Measurements from ENCODE around the gene ST3GAL4.
A peak's percentile ranks its signal among the peaks of the same experiment; 100 is the strongest.

Gene ST3GAL4

GRCh38 chr11:126413843-126414405 lies 58.4 kb downstream of the ST3GAL4 start:
- no peak for TF ChIP-seq Cebpa-rat (IDR thresholded peaks at IDR 0.05)

DNA sequence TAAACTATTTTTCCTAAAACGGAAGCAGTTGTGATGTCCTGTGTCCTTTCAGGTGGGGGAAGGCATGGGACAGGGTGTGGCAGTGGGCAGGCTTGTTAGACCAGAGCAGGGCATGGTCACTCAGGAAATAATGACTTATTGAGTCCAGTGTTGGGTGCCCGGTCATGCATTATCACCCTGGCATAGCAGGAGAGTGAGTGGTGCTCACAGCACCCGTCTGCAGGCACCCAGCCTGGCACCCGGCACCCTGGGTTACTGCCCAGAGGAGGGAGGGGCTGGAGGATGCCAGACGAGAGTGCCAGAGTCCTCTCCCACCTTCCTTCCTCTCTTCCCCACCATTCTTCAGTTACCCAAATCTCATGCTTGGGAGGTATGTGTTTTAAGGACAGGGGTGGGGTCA lies 59.1 kb downstream of the ST3GAL4 start:
- TF ChIP-seq Cebpa-rat (IDR thresholded peaks at IDR 0.05), result no peak
- no peak overlapping the region for H3K4me2 ChIP-seq
- no peak overlapping the region for H3K4me3 ChIP-seq
- no peaks in the 10 kb centered on the region for H3K9me3 ChIP-seq (replicated peaks in 1 of 11)
- peaks cover 4 to 55% (median 32%) of the 10 kb centered on the region in 11 experiments; a peak in 21 of 22 replicates for H3K36me3 ChIP-seq
- peaks cover 0 to 33% (median 0%) of the 10 kb centered on the region in 11 experiments; a peak in 5 of 22 replicates for H3K27me3 ChIP-seq
- H3K27ac ChIP-seq, result no peak overlapping the region
- no peak overlapping the region for H3K9ac ChIP-seq
- H4K20me1 ChIP-seq, result peaks cover 0 to 20% (median 0%) of the 10 kb centered on the region in 11 experiments; a peak in 2 of 22 replicates
- H3K4me1 ChIP-seq, result peaks cover 5 to 30% (median 22%) of the 10 kb centered on the region in 10 experiments

More at GRCh38 chr11:126413843-126414405, 58.4 kb downstream of the ST3GAL4 start:
- peaks cover 0 to 23% (median 15%) of the 10 kb centered on the region in 10 experiments; a peak in 14 of 20 replicates for H3K4me1 ChIP-seq
- H3K9me3 ChIP-seq (replicated peaks in 1 of 11), result no peaks in the 10 kb centered on the region
- H3K36me3 ChIP-seq, result peaks cover 10 to 62% (median 38%) of the 10 kb centered on the region in 11 experiments; a peak in 21 of 22 replicates
- H3K9ac ChIP-seq, result no peak overlapping the region
- no peak overlapping the region for H3K27ac ChIP-seq
- peaks cover 0 to 20% (median 0%) of the 10 kb centered on the region in 11 experiments; a peak in 2 of 22 replicates for H4K20me1 ChIP-seq
- no peak overlapping the region for H3K4me3 ChIP-seq
- no peak overlapping the region for H3K4me2 ChIP-seq
- H3K27me3 ChIP-seq, result peaks cover 0 to 32% (median 0%) of the 10 kb centered on the region in 11 experiments; a peak in 5 of 22 replicates

DNA sequence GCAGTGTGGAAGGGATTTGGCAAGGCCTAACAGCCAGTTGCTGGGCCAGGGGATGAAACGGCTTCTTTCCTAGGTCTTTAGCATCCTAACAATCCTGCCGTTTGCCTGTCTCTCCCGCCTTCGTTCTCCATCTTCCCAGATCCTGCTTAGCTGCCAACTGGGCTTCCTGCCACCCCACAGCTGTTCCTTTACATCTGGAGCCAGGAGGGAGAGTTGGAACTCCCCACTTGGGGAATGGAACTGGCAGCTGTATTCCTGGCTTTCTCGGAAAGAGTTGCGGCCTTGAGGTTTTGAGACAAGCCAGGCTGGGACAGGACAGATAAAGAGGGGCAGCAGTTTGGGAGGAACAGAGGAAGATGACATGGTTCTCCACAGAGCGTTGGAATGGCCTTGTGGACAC lies 59.6 kb downstream of the ST3GAL4 start:
- Histone ChIP-seq H3K27ac (no peak overlapping the region), H3K4me3 (no peak overlapping the region), H3K36me3 (peaks cover 2 to 50% (median 27%) of the 10 kb centered on the region in 11 experiments; a peak in 20 of 22 replicates), H3K27me3 (peaks cover 0 to 36% (median 0%) of the 10 kb centered on the region in 11 experiments; a peak in 5 of 22 replicates), H3K4me2 (no peak overlapping the region), H3K4me1 (peaks cover 10 to 35% (median 27%) of the 10 kb centered on the region in 10 experiments), H4K20me1 (peaks cover 0 to 20% (median 0%) of the 10 kb centered on the region in 11 experiments; a peak in 4 of 22 replicates), H3K9me3 (replicated peaks in 1 of 11) (no peaks in the 10 kb centered on the region), H3K9ac (no peak overlapping the region)
- TF ChIP-seq Cebpa-rat (IDR thresholded peaks at IDR 0.05), result no peak

DNA sequence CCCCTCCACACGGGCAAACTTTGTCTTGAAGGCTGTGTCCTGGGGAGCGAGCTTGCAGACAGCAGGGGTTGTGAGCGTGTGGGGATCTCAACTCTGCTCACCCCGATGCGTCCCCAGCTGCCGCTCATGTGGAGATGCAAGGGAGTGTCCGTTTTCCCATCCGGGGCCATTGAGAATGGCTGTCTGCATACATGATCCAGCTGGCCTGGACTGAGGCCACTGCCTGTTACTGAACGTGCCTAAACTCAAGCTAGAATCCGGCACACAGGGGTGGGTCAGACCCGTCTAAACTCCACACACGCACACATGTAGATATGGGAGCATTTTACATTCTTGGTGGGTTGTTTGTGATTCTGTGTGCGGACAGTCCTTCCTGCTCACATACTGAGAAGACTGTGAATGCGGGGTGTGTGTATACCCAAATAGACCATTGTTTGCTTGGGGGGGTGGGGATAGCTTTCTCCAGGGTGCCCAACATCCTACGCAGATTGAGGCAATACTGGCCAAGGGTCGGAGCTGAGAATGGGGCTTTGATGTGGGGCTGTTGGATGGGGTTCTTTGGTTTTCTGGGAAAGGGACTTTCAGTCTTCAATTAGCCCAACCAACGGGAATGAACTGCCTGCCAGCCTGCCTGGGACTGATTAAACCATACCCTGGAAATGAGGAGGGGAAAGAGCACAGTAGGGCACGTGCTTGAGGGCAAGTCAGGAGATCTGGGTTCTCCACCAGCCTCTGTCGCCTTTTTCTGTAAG lies 60.4 kb downstream of the ST3GAL4 start:
- peak overlapping the region in 4 of 11 experiments; percentile 47 to 69 (median 58); a peak in 3 of 22 replicates for H3K27ac ChIP-seq
- H3K4me1 ChIP-seq, result peaks cover 16 to 42% (median 34%) of the 10 kb centered on the region in 10 experiments
- peak overlapping the region; percentile 57 to 81 (median 77); a peak in 21 of 22 replicates for H3K4me2 ChIP-seq
- H3K9me3 ChIP-seq (replicated peaks in 1 of 11), result no peaks in the 10 kb centered on the region
- H3K4me3 ChIP-seq, result peak overlapping the region in 4 of 10 experiments; percentile 45 to 68 (median 59); a peak in 4 of 20 replicates
- peaks cover 0 to 36% (median 0%) of the 10 kb centered on the region in 11 experiments; a peak in 5 of 22 replicates for H3K27me3 ChIP-seq
- peaks cover 0 to 19% (median 0%) of the 10 kb centered on the region in 11 experiments; a peak in 4 of 22 replicates for H4K20me1 ChIP-seq
- peaks cover 0 to 46% (median 23%) of the 10 kb centered on the region in 11 experiments; a peak in 20 of 22 replicates for H3K36me3 ChIP-seq
- TF ChIP-seq Cebpa-rat (IDR thresholded peaks at IDR 0.05), result no peak
- H3K9ac ChIP-seq, result peak overlapping the region in 8 of 11 experiments; percentile 46 to 75 (median 72); a peak in 10 of 22 replicates

DNA sequence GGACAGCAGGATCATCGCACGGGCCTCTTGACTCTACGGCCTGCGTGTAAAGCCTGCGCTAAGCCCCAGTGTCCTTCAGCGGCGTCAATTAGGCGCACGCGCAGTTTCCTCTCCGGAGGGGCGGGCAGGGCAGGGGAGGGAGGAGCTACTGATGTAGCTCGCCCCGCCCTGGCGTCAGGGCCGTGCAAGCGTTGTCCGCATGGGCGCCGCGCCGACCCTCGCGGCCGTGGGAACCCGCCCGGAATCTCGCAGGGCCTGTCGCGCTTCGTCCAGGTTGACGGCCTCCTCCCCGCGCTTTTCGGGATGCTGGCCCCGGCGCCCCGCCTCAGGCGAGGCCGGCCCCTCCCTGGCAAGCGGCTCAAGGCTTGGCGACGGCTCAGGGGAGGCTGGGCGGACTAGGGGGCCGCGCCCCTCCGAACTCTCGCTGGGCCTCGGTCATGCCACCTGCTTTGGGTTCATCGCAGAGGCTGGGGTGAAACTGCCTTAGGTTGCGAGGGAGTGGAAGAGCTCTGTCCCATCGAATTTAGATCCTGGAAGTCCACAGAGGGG lies 61.1 kb downstream of the ST3GAL4 start:
- peaks cover 0 to 19% (median 0%) of the 10 kb centered on the region in 11 experiments; a peak in 4 of 22 replicates for H4K20me1 ChIP-seq
- H3K4me2 ChIP-seq, result peak overlapping the region; percentile 57 to 81 (median 77)
- no peak for TF ChIP-seq Cebpa-rat (IDR thresholded peaks at IDR 0.05)
- H3K27ac ChIP-seq, result peak overlapping the region in 9 of 11 experiments; percentile 18 to 69 (median 53); a peak in 13 of 22 replicates
- H3K36me3 ChIP-seq, result peaks cover 0 to 44% (median 23%) of the 10 kb centered on the region in 11 experiments; a peak in 20 of 22 replicates
- peak overlapping the region; percentile 45 to 68 (median 56) for H3K4me3 ChIP-seq
- H3K27me3 ChIP-seq, result peaks cover 0 to 41% (median 0%) of the 10 kb centered on the region in 11 experiments; a peak in 5 of 22 replicates
- H3K4me1 ChIP-seq, result peaks cover 23 to 49% (median 42%) of the 10 kb centered on the region in 10 experiments
- no peaks in the 10 kb centered on the region for H3K9me3 ChIP-seq (replicated peaks in 1 of 11)
- peak overlapping the region; percentile 46 to 75 (median 69); a peak in 20 of 22 replicates for H3K9ac ChIP-seq

DNA sequence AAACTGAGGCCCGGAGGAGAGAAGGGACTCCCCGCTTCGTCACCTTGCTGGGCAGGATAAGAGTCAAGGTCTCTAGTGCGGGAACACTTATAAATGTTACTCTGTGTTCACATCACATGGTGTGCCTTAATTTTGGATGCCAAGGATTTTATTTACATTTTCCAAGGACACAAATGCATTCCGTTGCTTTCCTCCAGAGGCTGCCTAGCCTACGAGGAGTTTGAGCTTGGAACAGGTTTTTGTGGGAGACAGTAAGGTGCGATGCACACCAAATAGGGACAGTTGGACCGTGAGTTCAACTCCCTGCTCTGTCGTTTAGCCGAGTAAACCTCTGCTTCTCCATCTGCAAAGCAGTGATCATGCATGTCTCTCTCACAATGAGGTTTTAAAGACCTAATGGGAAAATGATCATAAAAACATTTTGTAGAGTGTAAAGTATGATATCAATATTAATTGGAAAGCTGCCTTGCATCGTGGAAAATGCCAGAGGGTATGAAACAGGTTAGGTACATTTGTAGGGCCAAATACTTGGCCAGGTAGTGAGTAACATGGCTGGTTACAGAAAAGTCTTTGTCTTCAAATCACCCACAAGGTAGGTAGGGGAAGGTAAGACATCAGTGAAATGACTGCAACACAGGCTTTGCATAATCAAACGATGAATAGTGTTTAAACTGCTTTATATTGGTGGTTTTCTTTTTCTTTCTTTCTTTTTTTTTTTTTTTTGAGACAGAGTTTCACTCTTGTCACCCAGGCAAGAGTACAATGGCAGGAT lies 61.8 kb downstream of the ST3GAL4 start:
- H3K4me1 ChIP-seq, result peaks cover 23 to 56% (median 48%) of the 10 kb centered on the region in 10 experiments
- no peaks in the 10 kb centered on the region for H3K9me3 ChIP-seq (replicated peaks in 1 of 11)
- peaks cover 0 to 19% (median 0%) of the 10 kb centered on the region in 11 experiments; a peak in 4 of 22 replicates for H4K20me1 ChIP-seq
- H3K9ac ChIP-seq, result peak overlapping the region in 9 of 11 experiments; percentile 53 to 75 (median 70); a peak in 15 of 22 replicates
- H3K36me3 ChIP-seq, result peaks cover 0 to 37% (median 23%) of the 10 kb centered on the region in 11 experiments; a peak in 19 of 22 replicates
- H3K4me3 ChIP-seq, result peak overlapping the region; percentile 45 to 68 (median 56)
- TF ChIP-seq Cebpa-rat (IDR thresholded peaks at IDR 0.05), result no peak
- peaks cover 0 to 48% (median 0%) of the 10 kb centered on the region in 11 experiments; a peak in 5 of 22 replicates for H3K27me3 ChIP-seq
- H3K27ac ChIP-seq, result peak overlapping the region in 8 of 11 experiments; percentile 22 to 69 (median 56); a peak in 6 of 22 replicates
- H3K4me2 ChIP-seq, result peak overlapping the region; percentile 57 to 81 (median 77)

- Histone ChIP-seq H3K4me1 (peaks cover 28 to 72% (median 64%) of the 10 kb centered on the region in 10 experiments), H4K20me1 (peaks cover 0 to 15% (median 0%) of the 10 kb centered on the region in 11 experiments; a peak in 5 of 22 replicates), H3K27me3 (peaks cover 0 to 60% (median 0%) of the 10 kb centered on the region in 11 experiments; a peak in 5 of 22 replicates), H3K4me3 (no peak overlapping the region), H3K36me3 (peaks cover 0 to 21% (median 9%) of the 10 kb centered on the region in 11 experiments; a peak in 17 of 22 replicates), H3K9me3 (replicated peaks in 1 of 11) (no peaks in the 10 kb centered on the region), H3K9ac (no peak overlapping the region), H3K27ac (no peak overlapping the region), H3K4me2 (peak overlapping the region in 9 of 11 experiments; percentile 74 to 96 (median 90); a peak in 14 of 22 replicates)
- no peak for TF ChIP-seq Cebpa-rat (IDR thresholded peaks at IDR 0.05)
These were observed 63.4 kb downstream of the ST3GAL4 start for GRCh38 chr11:126418887-126419286.
